HTR-8/SVneo (cell line): Measurements from ENCODE around the gene GPR4.
"Not testable (repeated sequence)": the region's sequence is repeated elsewhere in the genome, so short reads cannot be mapped to it uniquely, and the experiment has no call there.

Experiments
- DNase-seq: peaks from one replicate; pipeline ENCODE4 v3.0.0; 2011; ENCODE audit warnings: low spot score, mixed read lengths; ENCODE audit not compliant: insufficient read length
- FAIRE-seq: peaks from 2 replicates; lab custom pipeline; 2011; peaks lifted over from hg19 to GRCh38; lab: Jason Lieb, UNC

The GPR4 gene

DNA sequence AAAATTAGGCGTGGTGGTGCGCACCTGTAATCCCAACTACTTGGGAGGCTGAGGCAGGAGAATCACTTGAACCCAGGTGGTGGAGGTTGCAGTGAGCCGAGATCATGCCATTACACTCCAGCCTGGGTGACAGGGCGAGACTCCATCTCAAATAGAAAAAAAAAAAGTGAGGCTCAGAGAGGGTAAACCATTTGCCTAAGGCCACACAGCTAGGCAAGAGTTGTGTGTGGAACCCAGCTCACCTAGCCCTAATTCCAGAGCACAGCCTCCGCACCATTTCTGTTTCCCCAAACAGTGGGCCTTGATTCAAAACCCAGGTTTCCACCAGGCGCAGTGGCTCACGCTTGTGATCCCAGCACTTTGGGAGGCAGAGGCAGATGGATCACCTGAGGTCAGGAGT, 26.2 kb upstream of the GPR4 start:
- DNase-seq, FAIRE-seq: not testable (repeated sequence)

DNA sequence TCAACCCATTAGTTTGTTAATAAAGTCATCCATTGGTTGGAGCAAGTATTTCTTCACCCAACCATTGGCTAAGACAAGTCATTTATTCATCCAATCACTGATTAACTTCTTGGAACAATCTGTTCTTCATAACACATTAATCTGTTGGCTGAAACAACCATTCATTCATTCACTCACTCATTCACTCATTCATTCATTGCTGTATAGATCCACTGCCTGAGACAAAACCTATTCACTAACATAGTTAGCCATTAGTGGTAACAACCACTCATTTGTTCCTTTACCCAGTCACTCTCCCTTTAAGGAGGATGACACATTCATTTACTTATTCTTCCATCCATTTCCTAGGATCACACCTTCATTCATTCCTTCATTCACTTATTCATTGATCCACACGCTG, 22.0 kb upstream of the GPR4 start:
- DNase-seq (no peak), FAIRE-seq (no peak)

DNA sequence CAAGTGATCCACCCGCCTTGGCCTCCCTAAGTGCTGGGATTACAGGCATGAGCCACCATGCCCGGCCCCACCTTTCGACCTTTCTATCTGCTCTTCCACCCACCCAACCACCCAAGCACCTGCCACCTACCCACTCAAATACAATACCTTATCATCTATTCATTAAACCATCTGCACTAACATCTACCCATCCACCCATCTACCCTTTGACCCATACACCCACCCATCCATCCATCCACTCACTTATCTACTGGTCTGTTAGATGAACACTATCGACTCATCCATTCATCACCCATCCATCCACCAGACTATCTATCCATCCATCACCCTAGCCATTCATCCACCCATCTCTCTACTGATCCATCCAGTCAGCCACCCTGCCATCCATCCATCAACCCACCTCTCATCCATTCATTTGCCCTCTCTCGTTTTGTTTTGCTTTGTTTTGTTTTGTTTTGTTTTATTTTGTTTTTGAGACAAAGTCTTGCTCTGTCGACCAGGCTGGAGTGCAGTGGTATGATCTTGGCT, 20.0 kb upstream of the GPR4 start:
- FAIRE-seq (no peak), DNase-seq (no peak)

DNA sequence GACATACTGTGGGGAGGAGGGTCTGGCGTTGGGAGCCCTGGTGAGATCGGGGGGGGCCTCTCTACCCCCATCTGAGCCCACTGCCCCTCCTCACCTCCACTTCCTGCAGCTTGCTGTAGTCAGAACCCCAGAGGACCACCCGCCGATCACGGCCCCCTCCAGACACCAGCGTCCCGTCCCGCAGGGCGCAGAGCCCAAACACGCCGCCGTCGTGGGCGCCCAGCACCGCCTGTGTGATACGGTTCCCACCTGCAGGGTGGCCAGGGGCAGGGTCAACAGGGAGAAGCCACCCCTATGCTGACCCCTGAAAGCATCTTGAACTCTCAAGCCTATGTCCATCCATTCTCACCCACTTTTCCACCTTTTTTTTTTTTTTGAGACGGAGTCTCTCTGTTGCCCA, 19.4 kb upstream of the GPR4 start:
- DNase-seq = no peak
- FAIRE-seq = no peak

DNA sequence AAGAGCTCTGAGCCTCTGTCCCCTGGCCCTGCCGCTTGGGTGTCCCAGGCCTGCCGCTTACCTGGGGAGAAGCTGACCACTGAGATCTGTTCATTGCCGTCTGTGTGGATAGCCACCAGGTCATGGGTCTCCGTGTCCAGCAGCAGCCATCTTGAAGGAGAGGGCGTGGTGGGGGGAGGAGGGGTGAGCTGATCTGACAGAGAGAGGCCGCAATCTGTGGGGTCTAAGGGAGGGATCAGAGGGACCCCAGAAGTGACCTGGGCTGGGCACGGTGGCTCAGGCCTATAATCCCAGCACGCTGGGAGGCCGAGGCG, 14.6 kb upstream of the GPR4 start:
- FAIRE-seq = no peak
- DNase-seq = no peak

DNA sequence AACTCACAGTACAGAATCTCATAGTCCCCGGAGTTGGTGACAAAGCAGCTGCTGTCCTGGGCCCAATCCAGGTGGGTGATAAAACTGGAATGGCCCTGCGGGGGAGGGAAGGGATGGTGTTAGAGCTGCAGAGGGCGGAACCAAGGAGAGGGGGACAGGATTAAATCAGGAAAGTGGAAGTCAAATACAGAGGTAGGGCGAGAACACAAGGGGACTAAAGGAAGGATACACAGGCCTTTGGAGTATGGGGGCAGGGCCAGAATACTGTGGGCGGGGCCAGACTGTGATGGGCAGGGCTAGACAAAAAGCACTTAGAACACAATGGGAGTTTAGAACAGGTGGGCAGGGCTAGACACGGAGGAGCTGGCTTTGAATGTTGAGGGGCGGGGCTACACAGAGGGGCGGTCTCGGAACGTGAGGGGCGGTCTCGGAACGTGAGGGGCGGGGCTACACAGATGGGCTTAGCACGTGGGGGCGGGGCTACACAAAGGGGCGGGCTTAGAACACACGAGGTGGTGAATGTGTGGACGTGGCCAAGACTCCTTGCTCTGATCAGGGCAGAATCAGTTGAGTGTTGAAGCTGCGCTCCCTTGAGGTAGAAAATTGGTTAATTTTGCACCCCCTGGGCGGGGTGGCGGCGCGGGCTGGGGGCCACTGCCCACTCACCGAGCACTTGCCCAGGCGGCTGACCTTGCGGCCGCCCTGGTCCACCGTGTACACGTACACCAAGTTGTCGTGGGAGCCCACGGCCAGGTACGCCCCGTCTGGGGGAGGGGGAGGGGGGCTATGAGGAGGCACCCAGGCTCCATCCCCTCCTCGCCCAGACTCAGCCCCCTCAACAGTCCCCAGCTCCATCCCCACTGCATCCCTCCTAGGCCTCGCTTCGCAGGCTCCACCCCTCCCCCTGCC, 14.0 kb upstream of the GPR4 start:
- peak; percentile 42 for FAIRE-seq
- DNase-seq = peak; percentile 76

DNA sequence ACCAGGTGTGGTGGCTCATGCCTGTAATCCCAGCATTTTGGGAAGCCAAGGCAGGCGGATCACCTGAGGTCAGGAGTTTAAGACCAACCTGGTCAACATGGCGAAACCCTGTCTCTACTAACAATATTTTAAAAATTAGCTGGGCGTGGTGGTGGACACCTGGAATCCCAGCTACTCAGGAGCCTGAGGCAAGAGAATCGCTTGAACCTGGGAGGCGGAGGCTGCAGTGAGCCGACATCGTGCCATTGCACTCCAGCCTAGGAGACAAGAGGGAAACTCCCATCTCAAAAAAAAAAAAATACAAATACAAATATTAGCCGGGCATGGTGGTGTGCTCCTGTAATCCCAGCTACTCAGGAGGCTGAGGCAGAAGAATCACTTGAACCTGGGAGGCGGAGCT, 13.0 kb upstream of the GPR4 start:
- DNase-seq, FAIRE-seq: not testable (repeated sequence)

DNA sequence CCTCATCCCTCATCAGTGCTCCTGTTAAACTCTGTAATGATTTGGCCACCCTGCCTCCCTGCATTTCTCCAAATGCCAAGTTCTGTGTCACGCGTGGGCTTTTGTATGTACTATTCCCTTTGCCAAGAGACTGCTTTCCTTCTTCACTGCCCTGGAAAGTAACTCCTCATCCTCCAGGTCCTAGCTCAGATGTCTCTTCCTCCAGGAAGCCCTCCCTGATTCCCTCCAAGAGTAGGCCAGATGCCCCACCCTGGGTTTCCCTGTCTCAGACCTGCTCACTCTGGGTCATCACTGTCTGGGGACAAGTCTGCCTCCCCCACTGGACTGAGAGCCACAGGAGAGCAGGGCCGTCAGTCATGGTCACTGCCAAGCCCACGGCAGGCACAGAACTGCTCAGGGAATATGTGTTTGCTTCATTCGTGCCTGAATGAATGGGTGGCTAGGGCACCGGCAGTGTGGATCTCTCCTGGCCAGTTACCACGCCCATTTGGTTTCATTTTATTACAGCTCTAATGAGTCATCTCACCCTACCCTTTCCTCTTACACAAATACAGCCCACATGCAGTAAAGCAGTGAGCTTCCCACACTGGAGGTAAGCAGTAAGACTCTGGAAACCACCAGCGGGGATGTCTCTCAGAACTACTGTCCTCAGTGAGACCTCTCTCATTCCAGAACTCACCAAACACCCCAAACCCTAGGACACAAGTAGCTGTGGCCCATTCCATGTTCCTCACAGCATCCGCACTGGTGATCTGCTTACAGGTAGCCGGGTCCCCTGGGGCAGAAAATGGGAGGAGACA, 12.1 kb upstream of the GPR4 start:
- FAIRE-seq (peak; percentile 58), DNase-seq (peak; percentile 88)

DNA sequence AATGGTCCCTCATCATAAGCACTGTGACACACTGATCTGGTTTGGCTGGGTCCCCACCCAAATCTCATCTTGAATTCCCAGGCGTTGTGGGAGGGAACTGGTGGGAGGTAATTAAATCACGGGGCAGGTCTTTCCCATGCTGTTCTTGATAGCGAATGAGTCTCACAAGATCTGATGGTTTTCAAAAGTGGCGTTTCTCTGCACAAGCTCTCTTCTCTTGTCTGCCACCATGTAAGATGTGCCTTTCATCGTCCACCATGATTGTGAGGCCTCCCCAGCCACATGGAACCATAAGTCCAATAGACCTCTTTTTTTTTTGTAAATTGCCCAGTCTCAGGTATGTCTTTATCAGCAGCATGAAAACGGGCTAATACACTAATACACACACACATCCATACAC, 6.9 kb upstream of the GPR4 start:
- no peak for FAIRE-seq
- no peak for DNase-seq

DNA sequence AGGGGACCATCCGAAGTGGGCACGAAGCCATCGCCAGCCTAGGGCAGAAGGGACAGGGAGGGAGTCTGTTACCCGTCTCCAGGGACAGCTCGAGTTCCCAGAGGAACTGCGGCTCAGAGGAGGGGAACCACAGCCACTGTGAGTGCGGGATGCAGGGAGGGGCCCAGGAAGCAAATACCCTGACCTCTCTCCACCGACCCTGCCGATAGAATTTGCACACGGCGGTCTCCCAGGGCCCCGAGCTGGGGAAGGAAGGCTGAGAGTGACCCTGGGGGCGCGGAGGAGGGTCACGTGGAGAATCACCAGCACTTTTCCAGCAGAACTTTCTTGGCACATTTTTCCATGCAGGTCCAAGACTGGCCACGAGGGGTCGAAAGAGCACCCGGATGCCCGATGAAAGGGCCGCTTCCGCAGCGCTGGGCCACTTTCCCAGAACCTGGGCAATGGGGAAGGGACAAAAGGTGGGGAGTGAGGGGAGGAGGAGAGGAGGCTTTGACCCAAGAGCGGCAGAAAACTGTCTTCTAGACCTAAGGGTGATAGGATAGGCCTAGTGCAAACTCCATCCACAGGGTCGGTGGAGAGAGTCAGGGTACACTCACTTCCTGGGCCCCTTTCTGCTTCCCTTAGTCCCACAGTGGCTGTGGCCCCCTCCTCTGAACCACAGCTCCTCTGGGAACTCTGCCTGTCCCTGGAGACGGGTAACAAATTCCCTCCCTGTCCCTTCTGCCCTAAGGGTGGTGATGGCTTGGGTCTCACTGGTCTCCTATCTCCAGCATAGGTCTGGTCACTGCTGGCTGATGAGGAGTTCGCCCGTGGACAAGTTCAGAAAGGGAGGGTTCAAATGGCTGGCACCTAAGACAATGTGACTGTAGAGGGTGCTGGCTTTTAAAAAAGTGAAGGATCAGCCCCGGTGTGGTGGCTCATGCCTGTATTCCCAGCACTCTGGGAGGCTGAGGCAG, 5.3 kb upstream of the GPR4 start:
- DNase-seq (peak; percentile 75), FAIRE-seq (no peak)

DNA sequence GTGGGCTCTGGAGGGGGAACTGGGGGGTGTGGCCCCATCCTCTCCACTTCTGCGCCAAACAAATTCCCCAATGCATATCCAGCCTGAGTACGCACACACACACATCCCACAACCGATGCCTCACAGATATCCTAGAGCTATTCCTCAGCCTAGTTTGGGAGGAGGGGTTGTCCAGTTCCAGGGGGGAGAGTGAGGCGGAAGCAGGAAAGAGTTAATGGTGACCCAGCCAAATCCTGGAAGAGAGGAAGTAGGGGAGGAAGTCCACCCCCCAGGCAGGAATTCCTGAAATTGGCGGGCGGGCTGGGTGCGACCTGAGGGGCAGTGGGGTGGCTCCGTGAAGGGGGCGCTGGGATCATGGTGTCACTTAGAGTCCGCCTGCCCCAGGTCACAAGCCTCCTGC, 897 bp downstream of the GPR4 start:
- FAIRE-seq (no peak), DNase-seq (no peak)

DNA sequence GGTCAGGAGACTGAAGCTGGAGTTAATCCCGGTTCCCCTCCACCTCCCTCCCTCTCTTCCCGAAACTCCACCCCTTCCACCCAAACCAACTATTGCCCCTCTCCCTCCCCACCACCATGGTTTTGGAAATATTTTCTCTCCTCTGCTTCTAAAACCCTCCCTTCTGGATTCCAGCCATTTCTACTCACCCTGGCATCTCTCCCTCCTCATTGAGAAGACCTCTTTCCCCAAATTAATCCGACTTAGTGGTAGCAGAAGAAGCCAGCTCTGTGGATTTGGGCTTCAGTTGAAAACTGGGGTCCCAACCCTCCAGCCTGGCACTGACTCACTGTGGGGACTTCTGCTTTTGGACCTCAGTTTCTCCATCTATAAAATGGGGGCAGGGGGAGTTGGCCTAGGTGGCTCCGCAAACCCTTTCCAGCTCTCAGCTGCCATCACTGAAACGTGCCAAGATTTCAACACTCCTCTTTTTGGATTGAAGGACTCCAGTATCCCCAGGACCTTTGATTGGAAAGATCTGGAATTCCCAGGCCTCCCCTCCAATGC, 1.6 kb downstream of the GPR4 start:
- FAIRE-seq (no peak), DNase-seq (no peak)

DNA sequence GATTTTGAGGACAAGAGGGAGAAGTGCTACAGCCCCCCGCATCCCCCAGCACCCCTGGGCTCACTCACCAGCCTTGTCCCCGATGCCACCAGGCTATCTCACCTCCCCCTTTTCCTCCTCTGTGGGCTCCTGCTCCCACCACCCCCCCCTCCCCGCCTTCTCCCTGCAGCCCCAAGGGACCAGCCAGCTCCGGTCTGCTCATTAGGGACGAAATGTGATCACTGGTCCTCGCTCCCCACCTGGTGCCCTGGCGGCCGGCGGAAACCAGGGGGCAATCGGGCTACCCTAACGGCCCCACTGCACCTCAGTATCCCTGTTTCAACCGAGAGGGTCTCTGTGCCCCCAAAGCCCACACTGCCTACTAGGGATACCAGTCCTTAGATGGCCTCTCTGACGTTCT, 2.7 kb downstream of the GPR4 start:
- DNase-seq (no peak), FAIRE-seq (no peak)

DNA sequence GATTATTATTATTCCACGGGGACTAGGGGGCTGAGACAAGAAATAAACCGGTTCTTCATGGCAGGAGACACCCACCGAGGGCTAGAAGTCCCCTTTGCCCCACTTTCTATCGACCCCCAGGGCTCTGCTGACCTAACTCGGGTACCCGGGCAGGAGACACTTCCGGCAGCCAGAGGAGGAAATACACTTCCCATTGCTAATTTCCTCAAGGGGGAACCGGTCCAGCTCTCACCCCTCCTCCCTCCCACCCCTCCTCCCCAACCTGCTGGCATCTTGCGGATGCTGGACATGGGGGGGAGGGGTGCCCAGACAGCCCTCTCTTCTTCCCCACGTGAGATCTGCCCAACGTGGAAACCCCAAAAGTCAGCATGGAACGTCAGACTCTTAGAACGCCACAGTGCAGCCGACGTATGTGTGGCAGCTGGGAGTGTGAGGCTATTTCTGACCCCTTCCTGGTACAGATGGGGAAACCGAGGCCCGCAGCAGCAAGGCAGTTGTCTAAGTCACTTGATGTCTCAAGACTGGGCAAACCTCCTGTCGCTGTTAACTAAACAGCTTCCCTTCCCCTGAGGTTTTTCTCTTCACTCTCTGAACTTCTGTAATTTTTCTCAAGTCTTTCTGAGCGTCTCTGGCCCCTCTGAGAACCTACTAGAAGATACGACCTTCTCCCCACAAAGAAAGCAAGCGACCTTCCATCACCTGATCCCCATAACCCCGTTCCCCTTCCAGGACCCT, 3.6 kb downstream of the GPR4 start:
- no peak for DNase-seq
- no peak for FAIRE-seq

DNA sequence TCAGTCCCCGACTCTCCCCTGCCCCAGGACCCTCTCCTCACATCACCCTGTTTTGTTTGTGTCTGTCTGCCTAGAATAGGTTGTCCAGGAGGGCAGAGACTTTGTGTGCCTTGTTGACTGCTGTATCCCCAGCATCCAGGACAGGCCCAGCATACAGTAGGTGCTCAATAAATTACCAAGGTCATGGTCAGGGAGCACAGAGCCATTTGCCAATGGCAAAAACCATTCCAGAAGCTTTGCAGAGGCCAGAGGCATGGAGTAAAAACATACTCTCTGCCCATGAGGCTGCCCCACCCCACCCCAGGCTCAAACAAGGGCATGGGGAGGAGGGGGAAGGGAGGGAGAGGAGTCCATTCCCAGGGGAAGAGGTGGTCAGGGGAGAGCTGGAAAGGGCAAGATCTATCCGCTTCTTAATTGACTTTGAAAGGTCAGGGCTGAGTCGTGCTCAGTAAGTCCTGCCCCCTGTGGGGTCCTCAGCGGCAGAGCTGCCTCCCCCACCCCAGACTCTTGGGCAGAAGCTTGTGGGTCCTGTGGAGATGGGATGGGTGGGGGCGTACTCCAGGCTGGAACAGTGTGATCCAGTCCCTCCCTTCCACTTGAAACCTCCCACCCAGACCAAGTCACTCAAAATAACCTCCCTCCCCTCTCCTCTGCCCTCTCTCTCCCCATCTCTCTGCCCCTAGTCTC, 4.4 kb downstream of the GPR4 start:
- DNase-seq (no peak), FAIRE-seq (no peak)

DNA sequence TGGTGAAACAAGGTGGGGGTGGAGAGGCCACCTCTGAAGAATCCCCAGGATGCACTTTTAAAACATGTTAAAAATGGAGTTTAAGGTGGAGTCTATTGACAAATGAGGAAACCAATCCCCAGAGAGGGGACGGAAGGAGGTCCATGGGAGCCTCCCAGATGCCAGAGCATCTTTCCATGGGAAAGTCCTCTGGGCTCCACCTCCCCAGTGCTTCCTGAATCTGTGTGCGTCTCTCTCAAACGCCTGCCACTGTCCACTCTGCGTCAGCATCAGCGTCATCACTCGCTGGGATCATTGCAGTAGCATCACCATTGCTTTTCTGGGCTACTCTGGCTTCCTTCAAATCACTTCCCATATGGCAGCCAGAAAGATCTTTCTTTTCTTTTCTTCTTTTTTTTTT, 6.2 kb downstream of the GPR4 start:
- no peak for FAIRE-seq
- DNase-seq = no peak

DNA sequence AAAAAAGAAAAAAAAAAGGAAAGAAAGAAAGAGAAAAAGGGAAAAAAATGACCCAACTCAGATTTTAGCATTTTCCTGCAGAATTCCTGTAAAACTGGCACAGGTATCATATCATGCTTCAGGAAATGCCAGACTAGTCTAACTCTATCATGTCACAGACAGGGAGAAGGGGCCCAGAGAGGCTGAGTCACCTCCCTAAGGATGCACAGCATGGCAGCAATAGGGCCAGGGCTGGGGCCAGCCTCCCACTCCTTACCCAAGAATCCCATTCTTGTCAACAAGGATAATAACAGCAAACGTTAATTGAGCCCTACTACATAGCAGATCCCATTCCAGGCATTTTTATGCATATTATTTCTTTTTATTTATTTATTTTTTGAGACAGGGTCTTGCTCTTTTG, 8.5 kb downstream of the GPR4 start:
- FAIRE-seq (no peak), DNase-seq (no peak)

DNA sequence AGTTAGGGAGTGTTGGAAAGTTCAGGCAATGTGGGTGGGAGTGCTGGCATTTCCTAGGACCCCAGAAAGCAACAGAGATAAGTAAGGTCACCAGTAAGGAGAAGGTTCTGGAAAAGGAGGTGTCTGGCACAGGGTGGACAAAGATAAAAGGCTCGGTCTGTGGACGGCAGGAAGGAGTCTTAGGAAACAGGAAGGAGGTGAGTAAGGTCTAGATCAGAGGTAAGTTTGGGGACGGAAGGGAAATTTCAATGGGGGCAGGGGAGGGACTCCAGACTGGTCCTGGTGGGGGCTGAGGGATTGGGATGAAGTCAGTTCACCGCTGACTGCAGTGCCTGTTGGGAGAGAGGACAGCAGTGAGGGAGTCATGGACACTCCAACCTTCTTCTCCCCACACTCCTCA, 9.6 kb downstream of the GPR4 start:
- FAIRE-seq (no peak), DNase-seq (no peak)

DNA sequence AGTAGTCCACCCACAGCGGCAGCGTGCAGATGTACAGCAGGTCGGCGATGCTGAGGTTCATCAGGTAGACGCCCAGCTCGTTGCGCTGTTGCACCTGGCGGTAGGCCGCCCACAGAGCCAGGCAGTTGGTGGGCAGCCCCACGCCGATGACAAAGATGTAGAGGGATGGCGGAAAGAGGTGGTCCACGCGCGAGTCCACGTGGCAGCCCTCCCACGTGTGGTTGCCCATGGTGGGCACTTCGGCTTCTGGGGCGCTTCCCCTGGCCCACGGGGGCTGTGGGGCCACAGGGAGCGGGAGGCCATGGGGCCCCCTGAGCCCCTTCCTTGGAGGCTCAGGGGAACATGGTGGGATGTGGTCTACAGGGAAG, 10.4 kb downstream of the GPR4 start:
- no peak for FAIRE-seq
- no peak for DNase-seq
